IPS-NIHi7 (cell line): ENCODE results near the gene SPRY1.
A peak's percentile ranks its signal among the peaks of the same experiment; 100 is the strongest.

ENCODE experiments used
- DNase-seq: peaks from one replicate; pipeline ENCODE4 v3.0.0; 2012; ENCODE audit warnings: mixed read lengths; ENCODE audit errors: extremely low spot score

The SPRY1 gene

DNA sequence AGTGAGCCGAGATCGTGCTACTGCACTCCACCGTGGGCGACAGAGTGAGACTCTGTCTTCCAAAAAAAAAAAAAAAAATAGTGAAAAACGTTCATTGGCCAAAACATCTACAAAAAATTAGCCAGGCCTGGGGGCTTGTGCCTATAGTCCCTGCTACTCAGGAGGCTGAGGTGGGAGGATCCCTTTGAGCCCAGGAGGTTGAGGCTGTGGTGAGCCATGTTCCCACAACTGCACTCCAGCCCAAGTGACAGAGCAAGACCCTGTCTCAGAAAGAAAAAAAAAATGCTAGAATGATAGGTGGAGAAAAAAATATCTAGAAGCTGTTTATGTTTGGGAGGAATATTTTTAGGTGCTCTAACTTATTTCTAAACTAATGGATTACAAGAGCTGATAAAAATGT, 14.9 kb downstream of the SPRY1 start:
- DNase-seq = no peak

DNA sequence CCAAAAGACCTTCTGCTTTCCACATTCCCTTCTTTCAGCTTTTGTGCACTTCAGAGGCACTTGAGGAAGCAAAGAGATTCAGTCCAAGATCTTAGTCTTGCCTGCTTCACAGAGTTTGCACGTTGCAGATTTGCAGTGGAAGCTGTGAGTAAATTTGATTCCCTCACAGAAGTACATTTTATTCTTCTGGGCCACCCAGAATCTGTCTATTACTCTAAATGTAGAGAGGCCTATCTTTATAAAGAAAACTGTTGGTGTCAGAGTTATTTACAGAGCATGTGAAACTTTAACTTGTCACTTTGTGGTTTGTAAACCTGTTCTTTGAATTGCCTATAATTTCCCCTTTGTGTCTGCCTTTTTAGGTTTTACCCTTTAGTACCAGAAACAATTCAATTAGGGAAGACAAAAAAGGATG, 15.5 kb downstream of the SPRY1 start:
- no peak for DNase-seq

DNA sequence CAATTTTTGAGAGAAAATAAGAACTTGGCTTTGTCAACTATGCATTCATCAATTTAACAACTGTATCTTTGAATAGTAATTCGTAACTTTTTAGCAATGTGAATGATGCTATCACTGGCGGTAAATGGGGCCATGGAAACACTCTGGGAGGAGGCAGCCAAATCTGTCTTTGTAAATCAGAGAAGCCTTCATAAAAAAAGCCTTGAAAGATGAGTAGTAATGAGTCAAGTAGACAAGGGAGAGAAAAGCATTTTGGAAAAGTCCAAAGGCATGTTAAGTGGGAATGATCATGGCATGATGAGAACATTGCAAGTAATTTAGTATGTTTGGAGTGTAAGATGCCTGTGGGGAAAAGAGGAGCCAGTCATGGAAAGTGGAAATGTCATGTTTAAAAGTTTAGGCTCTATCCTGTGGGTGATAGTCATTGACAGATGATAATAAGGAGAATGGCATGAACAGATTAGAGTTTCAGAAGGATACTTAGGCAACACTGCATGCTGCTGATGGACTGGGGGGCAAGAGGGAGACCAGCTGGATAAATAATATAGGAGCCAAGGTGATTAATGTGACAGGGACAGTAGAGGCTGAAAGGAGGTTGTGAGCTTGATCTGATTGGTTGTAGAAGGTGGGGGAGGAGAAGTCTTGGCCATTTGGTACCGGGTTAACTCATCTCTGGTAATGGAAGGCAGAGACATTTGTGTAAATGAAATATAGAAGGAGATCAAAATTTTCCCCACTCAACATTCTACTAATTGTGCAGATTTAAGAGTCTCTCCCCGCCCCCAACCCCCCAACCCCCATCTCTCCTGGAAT, 16.3 kb downstream of the SPRY1 start:
- no peak for DNase-seq

DNA sequence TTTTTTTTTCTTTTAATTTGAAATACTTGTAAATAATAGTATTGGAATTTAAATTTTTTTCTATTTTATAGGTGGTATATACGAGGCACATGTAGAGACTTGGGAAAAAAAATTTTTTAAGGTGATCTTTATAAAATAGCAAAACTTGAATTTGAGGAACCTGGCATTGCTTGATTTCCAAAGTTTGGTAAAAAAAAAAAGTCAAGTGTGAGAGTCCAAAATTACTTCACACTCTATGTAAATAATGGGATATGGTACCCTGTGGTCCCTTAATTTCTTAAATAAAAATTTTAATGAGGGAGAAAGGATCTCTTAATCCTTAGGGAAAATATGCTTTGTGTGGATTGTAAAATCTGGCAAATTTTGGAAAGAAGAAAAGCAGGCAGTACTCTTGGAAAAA, 19.0 kb downstream of the SPRY1 start:
- DNase-seq = no peak

DNA sequence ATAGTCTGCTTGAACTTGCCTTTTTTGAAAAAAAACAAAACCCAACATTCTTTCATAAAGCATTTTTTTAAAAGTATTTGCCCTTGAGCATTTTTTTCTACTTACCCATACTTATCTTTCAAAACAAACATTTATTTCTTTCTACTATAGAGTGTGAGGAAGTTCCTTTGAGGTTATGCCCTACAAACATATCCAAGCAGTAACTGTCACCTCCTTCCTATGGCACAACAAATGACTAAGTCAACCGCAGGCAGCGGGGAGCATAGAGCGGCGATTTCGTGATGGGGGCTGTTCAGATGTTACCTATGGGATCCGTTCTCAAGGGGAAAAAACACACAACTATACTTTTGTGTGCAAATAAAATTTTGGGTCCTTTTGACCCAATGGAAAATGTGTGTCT, 19.4 kb downstream of the SPRY1 start:
- DNase-seq = no peak

DNA sequence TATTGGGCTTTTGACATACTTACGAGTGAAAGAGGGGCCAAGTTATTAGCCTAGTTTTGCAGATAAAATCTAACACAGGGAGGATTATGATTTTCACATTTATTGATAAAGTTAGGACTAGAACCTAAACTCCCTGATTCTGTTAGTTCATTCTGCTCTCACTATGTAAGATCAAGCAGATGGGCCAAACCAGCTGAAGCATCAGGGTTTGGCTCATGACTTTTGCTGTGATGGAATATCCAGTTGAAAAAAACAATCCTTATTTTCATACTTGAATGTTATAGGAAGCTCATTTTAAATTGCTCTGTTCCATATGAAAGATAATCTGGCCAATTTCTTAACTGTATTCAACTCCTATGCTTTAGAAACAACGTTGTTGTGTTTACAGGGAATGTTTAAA, 21.2 kb downstream of the SPRY1 start:
- no peak for DNase-seq

DNA sequence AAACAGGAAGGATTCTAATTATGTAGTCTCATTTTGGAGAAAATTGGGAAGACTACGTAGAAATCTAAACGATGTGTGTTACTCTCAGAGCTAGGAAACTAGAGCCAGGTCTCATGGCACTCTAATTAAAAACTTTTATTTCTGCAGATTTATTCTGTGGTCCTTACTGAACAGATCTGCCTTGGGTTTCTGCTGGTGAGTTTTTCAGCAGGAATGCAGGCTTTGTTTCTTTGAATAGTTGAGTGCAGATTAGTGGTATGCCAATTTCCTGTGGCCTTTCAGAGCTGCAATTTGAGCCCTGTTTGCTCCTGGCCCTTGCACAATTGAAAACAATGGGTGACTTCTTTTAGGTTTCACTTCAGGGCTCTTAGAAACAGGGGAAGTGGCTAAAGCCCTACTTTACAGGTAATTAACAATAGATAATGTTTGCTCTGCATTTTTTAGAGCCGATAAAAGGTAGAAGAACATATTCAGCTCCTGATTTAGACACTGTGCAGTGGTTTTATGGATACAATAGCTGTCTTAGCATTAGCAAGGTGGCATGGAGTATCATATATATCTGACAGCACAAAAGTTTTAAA, 21.8 kb downstream of the SPRY1 start:
- peak; percentile 77 for DNase-seq

DNA sequence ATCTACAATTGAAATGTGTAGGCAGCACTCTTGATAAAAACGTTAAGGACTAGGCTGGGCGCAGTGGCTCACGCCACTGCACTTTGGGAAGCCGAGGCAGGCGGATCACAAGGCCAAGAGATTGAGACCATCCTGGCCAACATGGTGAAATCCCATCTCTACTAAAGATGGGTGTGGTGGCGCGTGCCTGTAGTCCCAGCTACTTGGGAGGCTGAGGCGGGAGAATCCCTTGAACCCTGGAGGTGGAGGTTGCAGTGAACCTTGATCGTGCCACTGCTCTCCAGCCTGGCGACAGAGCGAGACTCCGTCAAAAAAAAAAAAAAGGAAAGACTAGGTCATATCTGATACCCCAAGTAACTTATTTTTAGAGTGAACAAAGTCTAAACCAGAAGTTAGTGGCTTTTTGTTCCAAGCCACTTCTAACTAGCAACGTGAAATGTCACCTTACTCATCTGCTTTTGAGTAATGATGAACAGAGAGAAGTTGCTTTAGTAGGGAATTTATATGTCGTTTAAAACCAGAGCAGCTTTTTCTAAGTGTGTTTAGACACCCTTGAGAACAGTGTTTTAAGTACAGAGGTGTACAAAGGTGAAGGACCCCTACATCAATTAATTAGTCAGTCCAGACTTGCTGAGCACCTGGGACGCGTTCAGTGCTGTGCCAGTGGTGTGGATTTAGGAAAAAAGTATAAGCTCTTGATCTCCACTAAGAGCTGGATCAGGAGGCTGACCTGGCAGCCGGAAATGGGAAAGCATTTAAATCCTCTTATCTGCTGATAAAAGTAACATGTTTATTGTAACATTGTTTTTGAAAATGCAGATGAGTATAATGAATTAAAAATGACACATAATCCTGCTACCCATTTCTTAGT, 23.5 kb downstream of the SPRY1 start:
- no peak for DNase-seq

DNA sequence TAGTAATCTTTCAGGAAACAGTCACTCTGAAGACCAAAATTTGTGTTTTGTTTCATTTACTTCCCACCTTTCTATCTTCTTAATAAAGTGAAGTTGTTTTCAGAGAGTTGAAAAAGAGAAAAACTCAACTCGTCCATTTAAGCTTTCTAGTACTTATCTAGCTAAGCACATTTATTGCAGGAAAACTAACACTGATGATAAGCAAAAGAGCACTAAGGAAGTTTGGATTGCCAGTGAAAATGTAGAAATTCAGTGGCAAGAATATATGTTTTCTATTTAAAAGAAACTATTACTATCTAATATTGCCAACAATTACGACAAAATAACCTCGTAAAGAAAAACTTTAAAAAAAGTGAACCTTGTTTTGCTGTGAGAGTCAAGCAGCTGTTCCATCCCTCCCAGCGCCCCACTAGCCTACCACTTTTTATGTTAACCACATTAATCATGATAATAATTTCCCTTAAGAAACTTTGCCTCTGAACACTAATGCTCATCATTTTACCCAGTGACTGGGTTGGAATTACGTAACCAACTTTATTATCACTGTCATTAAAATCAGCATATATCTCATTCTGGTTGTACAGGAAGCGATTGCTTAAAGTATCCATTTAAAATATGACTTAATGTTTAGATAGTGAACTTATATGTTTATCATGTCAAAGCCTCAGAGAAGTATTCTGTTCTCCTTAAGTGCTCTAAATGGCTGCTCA, 24.8 kb downstream of the SPRY1 start:
- DNase-seq = no peak

DNA sequence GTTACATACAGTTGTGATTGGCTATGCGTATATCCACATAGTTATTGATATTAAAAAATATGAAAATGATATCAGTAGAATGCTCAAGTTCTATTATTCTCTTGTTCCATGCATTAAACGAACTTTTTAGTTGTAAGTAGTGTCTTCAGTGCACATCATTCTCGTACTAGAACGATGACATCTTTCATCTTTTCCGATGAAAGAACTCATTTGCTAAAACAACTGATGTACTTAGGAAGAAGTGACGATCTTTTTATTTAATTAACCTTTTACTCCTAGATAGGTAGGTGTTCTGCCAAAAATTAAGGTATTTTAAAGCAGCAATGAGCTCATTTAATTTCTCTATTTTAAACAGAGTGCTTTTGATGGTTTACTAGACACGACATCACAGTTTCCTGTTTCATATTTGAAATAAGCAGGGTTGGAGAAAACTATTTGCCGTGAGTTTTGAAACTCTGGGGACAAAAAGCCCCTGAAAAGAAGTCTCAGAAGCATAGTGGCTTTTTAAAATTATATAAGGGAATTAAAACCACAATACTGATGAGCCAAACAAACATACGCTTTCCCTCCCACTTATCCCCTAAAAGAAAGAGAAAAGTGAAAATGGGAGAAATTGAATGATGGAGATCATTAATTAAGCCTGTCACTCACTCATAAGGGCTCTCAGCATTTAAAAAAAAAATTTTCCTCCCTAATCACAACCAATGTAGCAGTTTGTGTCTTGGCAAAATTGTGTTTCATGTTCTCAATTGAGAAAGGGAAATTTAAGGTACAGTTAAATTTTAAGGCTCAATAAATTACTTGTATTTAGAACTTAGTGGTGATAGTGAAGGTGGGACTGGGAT, 25.6 kb downstream of the SPRY1 start:
- DNase-seq = no peak

DNA sequence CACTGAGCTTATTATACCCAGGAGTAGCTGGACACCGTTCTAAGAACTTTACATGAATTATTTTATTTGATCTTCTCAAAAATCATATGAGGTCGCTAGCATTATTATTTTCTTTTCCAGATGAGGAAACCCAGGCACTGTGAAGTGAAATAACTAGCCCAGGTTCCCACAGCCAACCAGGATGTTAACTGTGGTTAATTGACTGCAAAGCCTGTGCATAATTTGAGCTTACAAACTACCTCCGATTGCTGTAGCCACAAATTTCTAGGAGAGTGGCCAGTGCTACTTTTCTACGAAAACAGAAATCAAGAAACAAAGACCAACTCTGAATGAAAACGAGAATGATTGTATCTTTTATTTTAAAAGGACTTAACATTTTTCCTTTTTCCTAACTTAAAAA, 27.2 kb downstream of the SPRY1 start:
- DNase-seq = no peak

DNA sequence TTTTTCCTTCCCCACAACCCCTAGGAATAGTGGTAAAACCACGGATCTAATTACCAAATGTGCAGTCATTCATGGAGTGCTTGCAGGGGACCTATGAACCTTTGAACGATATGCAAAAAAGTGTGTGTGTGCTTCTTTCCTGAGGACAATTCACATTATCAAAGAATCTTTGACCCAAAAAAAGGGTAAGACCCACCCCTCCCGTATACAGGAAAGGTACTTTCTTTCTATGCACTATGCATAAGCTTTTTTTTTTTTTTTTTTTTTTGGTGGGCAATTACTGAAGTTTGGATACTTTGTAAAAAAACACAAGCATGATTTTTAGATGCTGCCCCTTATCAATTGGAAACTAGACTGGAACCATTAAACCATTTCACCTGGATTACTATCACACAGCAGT, 31.4 kb downstream of the SPRY1 start:
- DNase-seq = no peak

DNA sequence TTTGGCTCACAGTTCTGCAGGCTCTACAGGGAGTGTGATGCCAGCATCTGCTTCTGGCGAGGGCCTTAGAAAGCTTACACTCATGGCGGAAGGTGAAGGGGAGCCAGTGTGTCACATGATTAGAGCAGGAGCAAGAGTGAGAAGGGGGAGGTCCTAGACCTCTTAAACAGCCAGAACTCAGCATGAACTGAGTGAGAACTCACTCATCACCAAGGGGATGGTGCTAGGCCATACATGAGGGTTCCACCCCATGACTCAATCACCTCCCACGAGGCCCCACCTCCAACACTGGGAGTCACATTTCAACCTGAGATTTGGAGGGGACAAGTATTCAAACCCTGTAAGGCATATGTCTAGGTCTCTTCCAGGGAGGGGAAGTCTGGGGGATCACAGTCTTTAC, 33.4 kb downstream of the SPRY1 start:
- no peak for DNase-seq

DNA sequence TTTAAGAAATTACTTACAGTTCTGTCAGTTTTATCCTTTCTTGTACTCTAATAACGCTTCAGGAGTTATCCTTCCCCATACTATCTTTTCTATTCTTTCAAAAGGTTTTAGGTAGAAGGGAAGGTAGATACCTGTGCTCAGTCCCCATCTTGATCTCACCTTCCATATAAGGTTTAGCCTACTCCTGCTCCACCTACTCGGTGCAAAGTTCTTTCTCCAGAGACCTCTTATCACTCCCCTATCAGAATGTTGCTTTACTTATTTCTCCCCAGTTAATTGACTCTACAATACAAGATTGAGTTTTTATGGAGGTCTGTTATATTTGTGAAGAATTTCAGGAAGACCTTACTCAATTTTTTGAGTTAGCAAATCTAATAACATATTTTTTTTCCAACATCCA, 33.9 kb downstream of the SPRY1 start:
- DNase-seq = no peak

DNA sequence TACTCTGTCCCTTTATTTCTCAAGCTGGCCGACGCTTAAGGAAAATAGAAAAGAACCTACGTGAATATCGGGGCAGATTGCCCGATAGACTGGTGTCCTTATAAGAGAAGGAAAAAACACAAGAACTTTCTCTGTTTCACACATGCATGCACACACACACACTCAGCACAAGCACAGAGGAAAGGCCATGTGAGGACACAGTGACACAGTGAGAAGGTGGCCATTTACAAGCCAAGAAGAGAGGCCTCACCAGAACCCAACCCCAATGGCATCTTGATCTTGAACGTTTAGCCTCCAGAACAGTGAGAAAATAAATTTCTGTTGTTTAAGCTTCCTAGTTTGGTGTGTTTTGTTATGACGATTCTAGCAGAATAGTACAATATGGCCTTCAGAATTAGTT, 37.0 kb downstream of the SPRY1 start:
- DNase-seq = no peak

DNA sequence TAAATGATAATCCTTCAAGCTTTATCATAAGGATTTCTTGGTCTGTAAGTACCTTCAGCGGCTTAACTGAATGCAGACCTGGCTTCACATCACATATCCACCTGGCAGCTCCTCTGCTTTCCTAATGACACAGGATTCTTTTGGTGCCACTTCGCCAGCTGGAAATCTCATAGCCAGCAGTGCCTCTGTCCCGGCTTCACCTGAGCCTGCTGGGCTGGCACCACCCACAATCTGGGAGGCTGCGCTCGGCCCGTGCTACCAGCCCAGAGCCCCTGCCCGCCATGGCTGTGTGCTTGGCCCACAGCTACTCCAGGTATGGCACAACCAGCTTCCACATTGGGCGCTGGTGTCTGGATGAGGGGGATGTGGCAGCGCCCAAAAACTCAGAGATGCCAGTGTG, 37.4 kb downstream of the SPRY1 start:
- no peak for DNase-seq

DNA sequence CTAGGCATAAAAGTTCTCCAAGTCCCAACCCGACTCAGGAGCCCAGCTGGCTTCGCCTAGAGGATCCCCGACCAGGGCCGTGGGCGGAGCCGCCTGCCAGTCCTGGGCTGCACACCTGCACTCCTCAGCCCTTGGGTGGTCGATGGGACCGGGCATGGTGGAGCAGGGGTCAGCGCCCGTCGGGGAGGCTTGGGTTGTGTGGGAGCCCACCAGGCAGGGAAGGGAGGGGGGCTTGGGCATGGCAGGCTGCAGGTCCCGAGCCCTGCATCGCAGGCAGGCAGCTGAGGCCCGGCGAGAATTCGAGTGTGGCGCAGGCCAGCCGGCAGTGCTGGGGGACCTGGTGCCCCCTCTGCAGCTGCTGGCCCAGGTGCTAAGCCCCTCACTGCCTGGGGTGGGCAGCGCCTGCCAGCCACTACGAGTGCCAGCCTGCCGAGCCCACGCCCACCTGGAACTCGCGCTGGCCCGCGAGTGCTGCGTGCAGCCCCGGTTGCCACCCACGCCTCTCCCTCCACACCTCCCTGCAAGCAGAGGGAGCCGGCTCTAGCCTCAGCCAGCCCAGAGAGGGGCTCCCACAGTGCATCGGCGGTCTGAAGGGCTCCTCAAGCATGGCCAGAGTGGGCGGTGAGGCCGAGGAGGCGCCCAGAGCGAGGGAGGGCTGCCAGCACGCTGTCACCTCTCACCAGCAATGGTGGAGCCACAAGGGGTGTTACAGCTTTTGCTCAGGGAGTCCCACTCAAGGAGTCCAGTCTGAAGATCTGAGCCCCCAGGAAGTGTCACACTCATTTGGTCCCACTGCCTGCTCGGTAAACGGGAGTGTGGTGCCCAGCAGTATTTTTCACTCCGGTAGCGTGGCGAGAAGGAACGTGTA, 38.9 kb downstream of the SPRY1 start:
- no peak for DNase-seq

DNA sequence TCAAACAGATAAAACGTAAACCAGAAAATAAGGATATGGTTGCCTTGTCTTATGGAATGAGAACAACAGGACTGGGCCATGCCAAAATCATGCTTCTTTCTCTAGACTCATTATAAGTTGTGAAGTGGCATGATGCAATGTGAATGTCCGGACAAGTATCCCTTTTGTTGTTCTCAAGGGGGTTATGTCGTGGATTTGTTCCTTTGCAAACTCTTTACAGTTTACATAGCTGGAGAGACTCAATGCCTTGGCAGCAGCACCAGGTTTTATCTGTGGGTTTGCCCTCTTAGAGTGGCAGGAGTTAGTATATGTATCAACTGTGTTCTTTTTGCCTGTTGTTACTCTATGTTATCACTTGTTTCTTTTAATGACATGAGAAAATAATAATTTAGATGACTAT, 41.4 kb downstream of the SPRY1 start:
- no peak for DNase-seq

DNA sequence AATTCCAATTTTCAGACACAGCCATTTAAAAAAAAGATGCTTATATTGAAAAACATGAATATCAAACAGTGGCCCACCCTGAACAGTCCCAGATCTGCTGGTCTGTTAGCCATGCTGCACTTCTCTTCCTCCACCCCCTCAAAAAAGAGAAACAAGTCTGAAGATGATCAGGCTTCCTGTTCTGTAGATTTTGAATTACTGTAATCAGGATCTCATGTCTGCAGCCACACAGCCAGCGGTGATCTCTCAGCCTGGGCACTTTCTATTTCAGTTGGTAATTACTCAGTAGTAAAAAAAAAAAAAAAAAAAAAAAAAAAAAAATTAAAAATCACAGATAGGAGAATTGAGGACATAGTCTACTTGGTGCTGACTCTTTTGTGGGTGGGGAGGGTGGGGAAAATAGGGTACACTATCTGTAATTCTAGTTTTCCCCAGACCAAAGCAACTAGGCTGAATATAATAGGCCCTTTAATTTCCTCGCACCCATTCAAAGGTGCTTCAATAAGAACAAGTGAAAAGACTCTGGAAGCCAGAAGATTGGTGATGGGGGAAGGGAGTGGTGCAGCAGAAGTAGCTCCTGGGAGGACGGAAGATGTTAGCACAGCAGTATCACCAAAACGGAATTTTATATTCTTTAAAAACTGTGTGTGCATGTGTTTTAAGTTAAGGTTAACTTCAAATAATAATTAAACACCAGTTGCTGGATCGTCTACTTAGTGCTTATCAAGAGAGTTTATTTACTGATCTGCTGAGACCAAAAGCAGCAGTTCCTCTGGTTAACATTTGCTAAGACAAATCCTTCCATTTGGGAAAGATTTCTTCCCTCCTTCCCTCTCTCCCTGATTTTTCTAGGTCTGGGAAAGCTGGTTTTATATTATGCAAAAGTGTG, 47.0 kb downstream of the SPRY1 start:
- DNase-seq = peak; percentile 27
